ENCODE measurements around the gene CSH2. TPM values are rescaled to one million over a fixed set of nuclear protein-coding genes. Genes with fewer than 3 reads are reported as not detected.
"Not testable (repeated sequence)": the region's sequence is repeated elsewhere in the genome, so short reads cannot be mapped to it uniquely, and the experiment has no call there.

The CSH2 gene
- total RNA-seq, 1 donor from 2014 or later, result not detected

DNA sequence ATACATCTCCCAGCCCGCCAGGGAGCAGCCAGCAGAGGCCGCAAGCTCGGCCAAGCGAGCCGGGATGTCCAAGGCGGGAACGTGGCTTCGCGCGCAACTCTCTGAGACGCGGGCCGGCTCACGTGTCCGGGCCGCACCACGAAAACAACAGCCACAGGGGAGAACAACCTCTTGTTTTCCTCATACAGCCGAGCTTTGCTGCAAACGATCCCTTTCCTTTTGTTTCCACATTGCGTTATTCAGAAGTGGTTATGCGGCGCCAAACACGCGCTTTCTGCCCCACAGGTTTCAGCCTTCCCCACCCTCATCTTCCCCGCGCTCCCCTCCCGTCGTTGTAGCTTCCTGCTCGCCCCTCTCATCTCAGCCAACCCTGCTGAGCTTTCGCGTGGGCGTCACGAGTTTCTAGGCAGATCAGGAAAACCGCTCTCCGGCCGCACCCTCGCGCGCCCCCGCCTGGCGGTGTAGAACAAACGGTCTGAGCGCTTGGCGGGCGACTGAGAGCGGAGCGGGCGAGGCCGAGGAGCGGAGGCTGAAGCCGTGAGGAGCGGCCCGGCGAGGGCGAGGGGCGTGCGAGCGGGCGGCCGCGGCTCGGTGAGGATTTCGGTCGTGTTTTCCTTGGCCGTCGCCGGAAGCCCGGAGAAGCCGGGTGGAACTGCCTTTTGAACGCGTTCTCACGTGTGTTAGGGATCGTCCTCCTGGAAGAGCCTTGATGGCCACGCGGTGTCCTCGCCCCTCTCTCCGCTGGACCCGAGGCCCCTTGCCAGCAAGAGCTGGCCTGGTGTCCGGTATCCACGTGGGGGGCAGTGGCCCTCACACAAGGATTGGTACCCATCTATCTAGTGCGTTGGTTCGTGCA lies 24.4 kb downstream of the CSH2 start:
- Histone ChIP-seq H3K4me1 (peaks cover 3 to 5% of the 10 kb centered on the region in 2 donors), H3K9me3 (no peaks in the 10 kb centered on the region), H3K36me3 (no peaks in the 10 kb centered on the region), H3K27ac (peak overlapping the region; percentile 36 to 41), H3K4me3 (peak overlapping the region; percentile 23 to 56), H3K27me3 (no peaks in the 10 kb centered on the region)
- intact Hi-C loops (cut with DNase I), result no loop called here
- peak; percentile 69 to 95 for DNase-seq (ENCODE audit: low spot score in 2 of 2)
- TF ChIP-seq, protein P1, sequence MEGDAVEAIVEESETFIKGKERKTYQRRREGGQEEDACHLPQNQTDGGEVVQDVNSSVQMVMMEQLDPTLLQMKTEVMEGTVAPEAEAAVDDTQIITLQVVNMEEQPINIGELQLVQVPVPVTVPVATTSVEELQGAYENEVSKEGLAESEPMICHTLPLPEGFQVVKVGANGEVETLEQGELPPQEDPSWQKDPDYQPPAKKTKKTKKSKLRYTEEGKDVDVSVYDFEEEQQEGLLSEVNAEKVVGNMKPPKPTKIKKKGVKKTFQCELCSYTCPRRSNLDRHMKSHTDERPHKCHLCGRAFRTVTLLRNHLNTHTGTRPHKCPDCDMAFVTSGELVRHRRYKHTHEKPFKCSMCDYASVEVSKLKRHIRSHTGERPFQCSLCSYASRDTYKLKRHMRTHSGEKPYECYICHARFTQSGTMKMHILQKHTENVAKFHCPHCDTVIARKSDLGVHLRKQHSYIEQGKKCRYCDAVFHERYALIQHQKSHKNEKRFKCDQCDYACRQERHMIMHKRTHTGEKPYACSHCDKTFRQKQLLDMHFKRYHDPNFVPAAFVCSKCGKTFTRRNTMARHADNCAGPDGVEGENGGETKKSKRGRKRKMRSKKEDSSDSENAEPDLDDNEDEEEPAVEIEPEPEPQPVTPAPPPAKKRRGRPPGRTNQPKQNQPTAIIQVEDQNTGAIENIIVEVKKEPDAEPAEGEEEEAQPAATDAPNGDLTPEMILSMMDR (IDR thresholded peaks at IDR 0.05), result peak; percentile 73 to 84 (median 84)

DNA sequence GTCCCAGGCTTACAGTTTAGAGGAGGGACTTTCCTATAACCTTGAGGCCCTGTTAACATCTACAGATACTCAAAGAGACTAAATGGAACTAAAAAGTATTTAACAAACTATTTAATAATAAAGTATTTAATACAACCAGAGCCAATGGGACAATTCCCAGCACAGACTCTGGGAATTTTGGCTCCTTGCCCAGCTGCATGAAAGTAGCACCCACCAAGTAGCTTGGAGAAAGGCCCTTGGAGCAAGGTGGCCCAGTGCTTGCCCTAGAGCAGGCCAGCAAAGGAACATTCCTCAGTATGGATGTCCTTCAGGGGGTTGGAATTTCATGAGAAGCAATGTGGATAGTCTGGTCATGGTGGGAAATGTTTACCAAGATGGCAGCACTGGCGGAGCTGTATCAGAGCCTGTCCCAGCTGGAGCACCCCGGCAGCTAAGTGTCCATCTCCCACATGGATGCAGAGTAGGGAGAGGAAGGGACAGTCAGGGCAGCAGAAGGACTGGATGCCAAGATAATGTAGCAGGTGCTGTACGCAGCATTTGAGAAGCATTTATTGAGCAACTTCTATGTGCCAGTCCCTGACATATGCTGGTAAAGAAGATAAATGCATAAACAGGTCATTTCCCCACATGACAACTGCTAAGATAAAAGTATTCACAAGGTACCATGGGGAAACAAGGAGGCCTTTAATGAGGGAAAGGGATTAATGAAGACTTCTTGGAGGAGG lies 25.8 kb downstream of the CSH2 start:
- DNase-seq (ENCODE audit: low spot score in 2 of 2), result no peak
- H3K9me3 ChIP-seq, result no peaks in the 10 kb centered on the region
- TF ChIP-seq, protein P1 (IDR thresholded peaks at IDR 0.05), result no peak
- no peaks in the 10 kb centered on the region for H3K36me3 ChIP-seq
- H3K27me3 ChIP-seq, result no peaks in the 10 kb centered on the region
- no peak overlapping the region for H3K27ac ChIP-seq
- peaks cover 7 to 10% of the 10 kb centered on the region in 2 donors for H3K4me1 ChIP-seq
- intact Hi-C loops (cut with DNase I), result no loop called here
- no peak overlapping the region for H3K4me3 ChIP-seq

DNA sequence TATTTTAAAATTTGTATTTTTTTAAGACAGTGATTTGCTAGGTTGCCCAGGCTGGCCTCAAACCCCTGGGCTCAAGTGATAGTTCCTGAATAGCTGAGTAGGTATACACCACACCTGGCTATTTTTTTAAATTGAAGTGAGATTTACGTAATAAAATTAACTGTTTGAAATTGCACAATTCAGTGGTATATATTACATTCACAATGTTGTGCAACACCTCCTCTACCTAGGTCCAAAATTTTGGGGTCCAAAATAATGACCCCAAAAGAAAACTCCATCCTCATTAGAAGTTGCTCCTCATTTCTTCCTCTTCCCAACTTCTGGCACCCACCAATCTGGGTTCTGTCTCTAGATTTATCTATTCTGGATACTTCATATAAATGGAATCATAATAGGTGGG lies 28.0 kb downstream of the CSH2 start:
- Histone ChIP-seq H3K27me3 (no peaks in the 10 kb centered on the region), H3K4me3 (no peak overlapping the region), H3K9me3 (no peaks in the 10 kb centered on the region), H3K4me1 (peaks cover 15 to 22% of the 10 kb centered on the region in 2 donors), H3K27ac (no peak overlapping the region), H3K36me3 (no peaks in the 10 kb centered on the region)
- no peak for DNase-seq (ENCODE audit: low spot score in 2 of 2)
- intact Hi-C loops (cut with DNase I), result no loop called here
- TF ChIP-seq, protein P1 (IDR thresholded peaks at IDR 0.05), result no peak

DNA sequence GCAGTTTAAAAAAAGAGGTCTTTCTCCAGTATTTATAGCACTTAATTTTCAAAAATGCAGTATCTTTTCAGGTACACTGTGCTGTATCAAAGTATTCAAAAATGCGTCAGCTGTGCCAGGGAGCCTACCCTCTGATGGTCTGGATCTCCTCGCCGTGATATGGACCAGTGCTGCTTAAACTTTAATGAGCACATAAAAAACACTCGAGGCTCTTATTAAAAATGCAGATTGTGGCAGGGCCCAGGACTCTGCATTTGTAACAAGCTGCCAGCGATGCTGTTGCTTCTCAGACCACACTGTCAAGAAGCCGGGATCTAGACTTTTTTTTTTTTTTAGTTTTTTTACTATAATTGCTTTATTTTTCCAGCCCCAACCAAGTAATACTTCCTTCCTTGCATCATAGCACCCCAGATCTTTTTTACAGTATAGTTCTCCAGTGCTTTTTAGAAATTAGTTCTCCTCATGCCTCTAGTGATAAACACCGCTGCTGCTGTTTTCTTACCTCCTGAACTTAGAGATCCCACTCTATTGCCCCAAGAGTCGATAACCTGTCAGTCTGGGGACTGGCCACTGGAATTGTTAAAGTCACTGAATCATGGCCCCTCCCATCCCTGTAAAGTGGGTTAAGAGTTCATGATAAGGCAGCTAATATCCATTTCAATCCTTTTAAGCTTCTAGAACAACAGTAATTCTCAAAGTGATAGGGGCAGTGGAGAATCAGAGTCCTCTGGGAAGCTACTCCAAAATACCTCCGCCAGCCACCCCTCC lies 29.4 kb downstream of the CSH2 start:
- TF ChIP-seq, protein P1 (IDR thresholded peaks at IDR 0.05), result no peak
- Histone ChIP-seq H3K4me3 (peak overlapping the region in 1 of 2 donors; percentile 98), H3K9me3 (no peaks in the 10 kb centered on the region), H3K4me1 (peaks cover 22 to 35% of the 10 kb centered on the region in 2 donors), H3K36me3 (no peaks in the 10 kb centered on the region), H3K27ac (peak overlapping the region; percentile 89 to 97), H3K27me3 (no peaks in the 10 kb centered on the region)
- no peak for DNase-seq (ENCODE audit: low spot score in 2 of 2)
- intact Hi-C loops (cut with DNase I), result loop anchor here (1.0 kb wide), 1 partner anchor 17 kb away; the partner anchor contains the start of genes FTSJ3 and PSMC5

DNA sequence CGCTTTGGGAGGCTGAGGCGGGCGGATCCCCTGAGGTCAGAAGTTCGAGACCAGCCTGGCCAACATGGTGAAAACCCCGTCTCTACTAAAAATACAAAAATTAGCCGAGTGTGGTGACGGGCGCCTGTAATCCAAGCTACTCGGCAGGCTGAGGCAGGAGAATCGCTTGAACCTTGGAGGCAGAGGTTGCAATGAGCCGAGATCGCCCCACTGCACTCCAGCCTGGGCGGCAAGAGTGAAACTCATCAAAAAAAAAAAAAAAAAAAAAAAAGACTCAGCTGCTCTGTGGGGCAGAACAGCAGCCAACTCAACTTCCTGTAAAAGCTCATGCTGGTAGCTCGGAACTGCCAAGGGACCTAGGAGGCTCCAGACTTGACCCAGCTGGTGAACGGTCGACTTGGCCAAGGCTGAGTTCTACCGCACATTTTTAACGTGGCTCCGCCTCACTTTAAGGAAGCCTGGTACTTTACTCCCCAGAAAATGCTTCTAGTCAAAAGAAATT lies 30.0 kb downstream of the CSH2 start:
- Histone ChIP-seq H3K27ac (peak overlapping the region; percentile 89 to 97), H3K4me1 (peaks cover 22 to 39% of the 10 kb centered on the region in 2 donors), H3K4me3 (peak overlapping the region; percentile 83 to 98)
- intact Hi-C loops (cut with DNase I), result loop anchor here (1.0 kb wide), 1 partner anchor 16 kb away; the partner anchor contains the start of genes FTSJ3 and PSMC5
- not testable (repeated sequence) for H3K27me3 ChIP-seq, H3K36me3 ChIP-seq, H3K9me3 ChIP-seq
- peak in 1 of 2 donors; percentile 87 for DNase-seq (ENCODE audit: low spot score in 2 of 2)

Data from ascending aorta (tissue), 2 donors.